Measurements from ENCODE around the gene NUB1.

Gene NUB1, protein sequence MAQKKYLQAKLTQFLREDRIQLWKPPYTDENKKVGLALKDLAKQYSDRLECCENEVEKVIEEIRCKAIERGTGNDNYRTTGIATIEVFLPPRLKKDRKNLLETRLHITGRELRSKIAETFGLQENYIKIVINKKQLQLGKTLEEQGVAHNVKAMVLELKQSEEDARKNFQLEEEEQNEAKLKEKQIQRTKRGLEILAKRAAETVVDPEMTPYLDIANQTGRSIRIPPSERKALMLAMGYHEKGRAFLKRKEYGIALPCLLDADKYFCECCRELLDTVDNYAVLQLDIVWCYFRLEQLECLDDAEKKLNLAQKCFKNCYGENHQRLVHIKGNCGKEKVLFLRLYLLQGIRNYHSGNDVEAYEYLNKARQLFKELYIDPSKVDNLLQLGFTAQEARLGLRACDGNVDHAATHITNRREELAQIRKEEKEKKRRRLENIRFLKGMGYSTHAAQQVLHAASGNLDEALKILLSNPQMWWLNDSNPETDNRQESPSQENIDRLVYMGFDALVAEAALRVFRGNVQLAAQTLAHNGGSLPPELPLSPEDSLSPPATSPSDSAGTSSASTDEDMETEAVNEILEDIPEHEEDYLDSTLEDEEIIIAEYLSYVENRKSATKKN

DNA sequence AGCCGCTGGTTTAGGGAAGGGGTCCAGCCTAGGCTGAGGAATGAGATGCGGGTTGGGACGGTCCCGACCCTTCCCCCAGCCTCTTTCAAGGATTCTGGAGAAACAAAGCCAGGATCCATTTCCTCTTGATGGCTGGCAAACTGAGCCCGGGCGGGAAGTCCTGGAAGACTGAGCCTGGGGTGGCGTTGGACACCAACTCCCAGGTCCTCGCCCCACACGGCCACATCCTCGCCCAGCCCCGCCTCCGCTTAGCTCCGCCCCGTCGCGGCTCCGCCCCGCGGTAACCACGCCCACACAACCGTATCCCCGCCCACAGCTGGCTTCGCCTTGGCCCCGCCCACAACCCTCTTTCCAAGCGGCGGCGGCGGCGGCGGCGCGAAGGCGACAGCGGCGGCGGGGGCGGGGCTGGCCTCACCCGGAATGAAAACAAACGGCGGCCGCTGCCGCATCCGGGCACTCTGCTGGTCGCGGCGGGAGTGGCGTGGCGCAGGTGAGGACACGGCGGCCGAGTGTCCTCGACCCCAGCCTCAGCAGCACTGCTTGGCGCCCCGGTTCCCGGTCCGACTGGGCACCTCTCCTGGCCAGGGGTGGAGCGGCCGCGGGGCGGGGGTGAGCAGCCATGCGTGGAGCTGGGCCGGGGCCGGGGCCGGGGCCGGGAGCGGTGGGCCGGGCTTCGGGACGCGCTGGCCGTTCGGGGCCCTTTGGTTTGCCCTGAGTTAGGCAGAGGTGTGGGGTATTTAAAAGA, at the start of gene NUB1:
TSS of gene NUB1 (plus strand) at position 456 of the 745 bp plus-strand sequence. CDS start 3,538 bp downstream, outside the sequence.
- DNase-seq (ENCODE audit: low read depth) = peak; percentile 86
- H3K4me3 ChIP-seq (ENCODE audit: low read length) = peak within 1 kb of the TSS; percentile 74
- TF ChIP-seq, protein P1, sequence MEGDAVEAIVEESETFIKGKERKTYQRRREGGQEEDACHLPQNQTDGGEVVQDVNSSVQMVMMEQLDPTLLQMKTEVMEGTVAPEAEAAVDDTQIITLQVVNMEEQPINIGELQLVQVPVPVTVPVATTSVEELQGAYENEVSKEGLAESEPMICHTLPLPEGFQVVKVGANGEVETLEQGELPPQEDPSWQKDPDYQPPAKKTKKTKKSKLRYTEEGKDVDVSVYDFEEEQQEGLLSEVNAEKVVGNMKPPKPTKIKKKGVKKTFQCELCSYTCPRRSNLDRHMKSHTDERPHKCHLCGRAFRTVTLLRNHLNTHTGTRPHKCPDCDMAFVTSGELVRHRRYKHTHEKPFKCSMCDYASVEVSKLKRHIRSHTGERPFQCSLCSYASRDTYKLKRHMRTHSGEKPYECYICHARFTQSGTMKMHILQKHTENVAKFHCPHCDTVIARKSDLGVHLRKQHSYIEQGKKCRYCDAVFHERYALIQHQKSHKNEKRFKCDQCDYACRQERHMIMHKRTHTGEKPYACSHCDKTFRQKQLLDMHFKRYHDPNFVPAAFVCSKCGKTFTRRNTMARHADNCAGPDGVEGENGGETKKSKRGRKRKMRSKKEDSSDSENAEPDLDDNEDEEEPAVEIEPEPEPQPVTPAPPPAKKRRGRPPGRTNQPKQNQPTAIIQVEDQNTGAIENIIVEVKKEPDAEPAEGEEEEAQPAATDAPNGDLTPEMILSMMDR (IDR thresholded peaks at IDR 0.05; ENCODE audit: insufficient read depth, low read depth, low read length, missing control alignments) = no peak

DNA sequence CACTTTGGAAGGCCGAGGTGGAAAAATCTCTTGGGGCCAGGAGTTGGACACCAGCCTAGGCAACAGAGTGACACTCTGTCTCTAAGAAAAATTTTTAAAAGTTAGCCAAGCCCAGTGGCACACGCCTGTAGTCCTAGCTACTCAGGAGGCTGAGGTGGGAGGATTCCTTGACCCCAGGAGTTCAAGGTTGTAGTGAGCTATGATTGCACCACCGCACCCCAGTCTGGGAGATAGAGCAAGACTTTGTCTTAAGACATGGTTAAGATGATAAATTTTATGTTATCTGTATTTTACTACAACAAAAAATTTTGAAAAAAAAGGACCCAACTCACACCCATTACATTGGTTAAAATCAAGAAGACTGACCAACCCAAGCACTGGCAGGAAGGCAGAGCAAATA, 48.8 kb upstream of the NUB1 start:
- no peak overlapping the region for H3K4me3 ChIP-seq (ENCODE audit: low read length)
- no peak for DNase-seq (ENCODE audit: low read depth)
- TF ChIP-seq, protein P1 (IDR thresholded peaks at IDR 0.05; ENCODE audit: insufficient read depth, low read depth, low read length, missing control alignments) = no peak

DNA sequence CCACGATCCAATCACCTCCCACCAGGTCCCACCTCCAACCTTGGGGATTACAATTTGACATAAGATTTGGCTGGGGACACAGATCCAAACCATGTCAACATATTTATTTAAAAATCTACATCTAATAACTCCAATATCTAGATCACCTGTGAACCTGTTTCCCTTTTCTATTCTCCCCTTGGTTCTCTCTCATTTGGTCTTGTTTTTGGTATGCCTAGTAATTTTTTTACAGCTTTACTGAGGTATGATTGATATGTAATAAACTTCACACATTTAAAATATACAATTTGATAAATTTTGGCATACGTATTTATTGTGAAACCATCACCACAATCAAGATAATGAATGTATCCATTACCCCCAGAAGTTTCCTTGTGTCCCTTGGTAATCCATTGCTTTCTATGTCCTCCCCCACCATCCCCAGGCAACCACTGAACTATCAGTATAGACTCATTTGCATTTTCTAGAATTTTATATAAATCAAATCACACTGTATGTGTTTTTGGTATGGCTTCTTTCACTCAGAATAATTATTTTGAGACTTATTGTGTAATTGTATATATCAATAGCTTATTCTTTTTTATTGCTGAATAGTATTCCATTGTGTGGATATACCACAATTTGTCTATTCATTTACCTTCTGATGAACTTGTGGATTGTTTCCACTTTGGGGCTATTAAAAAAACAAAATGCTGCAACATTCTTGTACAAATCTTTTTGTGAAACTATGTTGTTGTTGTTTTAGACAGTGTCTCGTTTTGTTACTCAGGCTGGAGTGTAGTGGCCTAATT, 45.2 kb upstream of the NUB1 start:
- TF ChIP-seq, protein P1 (IDR thresholded peaks at IDR 0.05; ENCODE audit: insufficient read depth, low read depth, low read length, missing control alignments) = no peak
- no peak for DNase-seq (ENCODE audit: low read depth)
- H3K4me3 ChIP-seq (ENCODE audit: low read length) = no peak overlapping the region

DNA sequence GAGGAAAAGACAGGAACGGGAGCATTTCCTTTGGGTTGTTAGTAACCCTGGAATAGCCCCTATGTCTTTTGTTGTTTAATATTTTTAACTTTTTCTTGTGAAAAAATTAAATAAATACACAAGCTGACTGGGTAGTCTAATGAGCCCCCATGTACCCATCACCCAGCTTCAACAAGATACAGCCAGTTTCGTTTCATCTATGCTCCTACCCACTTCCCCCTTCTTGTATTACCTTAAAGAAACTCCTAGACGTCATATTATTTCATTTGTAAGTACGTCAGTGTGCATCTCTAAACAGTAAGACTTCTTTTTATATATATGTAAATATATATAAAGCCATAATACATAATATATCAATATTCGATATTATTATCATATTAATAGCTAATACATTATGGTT, 42.8 kb upstream of the NUB1 start:
- TF ChIP-seq, protein P1 (IDR thresholded peaks at IDR 0.05; ENCODE audit: insufficient read depth, low read depth, low read length, missing control alignments) = no peak
- DNase-seq (ENCODE audit: low read depth) = no peak
- H3K4me3 ChIP-seq (ENCODE audit: low read length) = no peak overlapping the region

DNA sequence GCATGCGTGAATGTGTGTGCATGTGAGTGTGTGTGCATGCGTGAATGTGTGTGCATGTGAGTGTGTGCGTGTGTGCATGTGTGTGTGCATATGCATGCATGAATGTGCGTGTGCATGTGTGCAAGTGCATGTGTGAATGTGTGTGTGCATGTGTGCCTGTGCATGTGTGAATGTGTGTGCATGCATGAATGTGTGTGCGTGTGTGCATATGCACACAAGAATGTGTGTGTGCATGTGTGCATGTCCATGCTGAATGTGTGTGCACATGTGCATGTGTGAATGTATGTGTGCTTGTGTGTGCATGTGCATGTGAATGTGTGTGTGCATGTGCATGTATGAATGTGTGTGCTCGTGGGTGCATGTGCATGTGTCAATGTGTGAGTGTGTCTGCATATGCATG, 42.1 kb upstream of the NUB1 start:
- H3K4me3 ChIP-seq (ENCODE audit: low read length) = no peak overlapping the region
- TF ChIP-seq, protein P1 (IDR thresholded peaks at IDR 0.05; ENCODE audit: insufficient read depth, low read depth, low read length, missing control alignments) = no peak
- no peak for DNase-seq (ENCODE audit: low read depth)

DNA sequence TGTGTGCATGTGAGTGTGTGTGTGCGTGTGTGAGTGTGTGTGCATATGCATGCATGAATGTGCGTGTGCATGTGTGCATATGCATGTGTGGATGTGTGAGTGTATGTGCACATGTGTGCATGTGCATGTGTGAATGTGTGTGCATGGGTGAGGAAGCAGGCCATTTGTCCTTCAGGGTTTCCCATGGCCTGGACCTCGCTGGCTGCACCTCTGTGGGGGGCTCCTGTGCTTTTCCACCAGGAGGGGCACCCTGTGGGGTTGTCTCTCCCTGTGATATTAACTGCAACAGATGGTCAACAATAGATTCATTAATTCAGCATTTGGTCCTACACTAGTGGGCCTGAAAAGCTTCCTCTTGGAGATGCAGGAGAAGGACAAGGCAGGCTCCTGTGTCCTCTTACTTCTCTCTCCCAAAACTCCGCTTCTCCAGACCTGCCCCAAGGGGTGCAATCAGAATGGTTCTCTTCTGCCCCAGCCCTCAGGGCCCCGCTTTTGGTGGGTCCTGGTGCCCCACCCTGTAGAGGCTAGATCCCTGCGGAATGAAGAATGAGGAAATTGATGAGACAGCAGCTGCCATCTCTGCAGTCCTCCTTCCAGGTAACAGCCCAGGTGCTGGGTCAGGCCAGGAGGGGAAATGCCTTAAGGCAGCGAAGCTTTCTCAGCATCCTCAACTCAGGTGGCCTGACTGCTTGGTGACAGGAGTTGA, 41.5 kb upstream of the NUB1 start:
- H3K4me3 ChIP-seq (ENCODE audit: low read length) = no peak overlapping the region
- no peak for DNase-seq (ENCODE audit: low read depth)
- TF ChIP-seq, protein P1 (IDR thresholded peaks at IDR 0.05; ENCODE audit: insufficient read depth, low read depth, low read length, missing control alignments) = no peak

All from epithelial cell of esophagus (primary cell).